Erythroblast (primary cell): ENCODE measurements around the gene ARHGAP8.

Experiments
- DNase-seq, 2 experiments: peaks; one replicate each; lab custom pipeline; 2025; lab: John Stamatoyannopoulos, UW
- GATA1 ChIP-seq: IDR thresholded peaks from 2 replicates; pipeline ENCODE4 v1.6.1; 2011; ENCODE audit warnings: low read depth, mild to moderate bottlenecking, control low read depth, low read length, moderate library complexity
- POLR2A ChIP-seq: IDR thresholded peaks from 2 replicates; pipeline ENCODE4 v1.6.1; 2011; ENCODE audit warnings: mild to moderate bottlenecking, low read length

Gene ARHGAP8

GRCh38 chr22:44882226-44882905 is 130.0 kb downstream of the ARHGAP8 start:
- TF ChIP-seq GATA1 (no peak), POLR2A (no peak)
- DNase-seq, result no peak

DNA sequence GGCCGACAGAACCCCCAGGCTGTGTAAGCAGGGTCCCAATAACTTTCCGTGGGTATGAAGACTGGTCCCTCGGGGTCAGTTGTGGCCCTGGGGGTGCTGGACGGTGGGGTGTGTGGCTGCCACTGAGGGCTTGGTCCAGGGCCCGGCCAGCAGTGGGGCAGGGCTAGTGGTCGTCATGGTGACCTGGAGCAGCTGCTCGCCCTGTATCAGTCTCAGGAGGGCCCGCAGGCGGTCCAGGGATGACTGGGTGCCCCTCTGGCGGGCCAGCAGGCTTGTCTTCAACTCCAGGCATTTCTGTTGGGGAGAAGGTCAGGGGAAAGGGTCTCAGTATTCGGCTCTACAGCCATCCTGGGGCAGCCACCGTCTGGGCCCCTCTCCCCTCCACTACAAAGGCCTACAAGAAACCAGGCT is 130.6 kb downstream of the ARHGAP8 start:
- no peak for TF ChIP-seq GATA1
- no peak for TF ChIP-seq POLR2A
- no peak for DNase-seq

DNA sequence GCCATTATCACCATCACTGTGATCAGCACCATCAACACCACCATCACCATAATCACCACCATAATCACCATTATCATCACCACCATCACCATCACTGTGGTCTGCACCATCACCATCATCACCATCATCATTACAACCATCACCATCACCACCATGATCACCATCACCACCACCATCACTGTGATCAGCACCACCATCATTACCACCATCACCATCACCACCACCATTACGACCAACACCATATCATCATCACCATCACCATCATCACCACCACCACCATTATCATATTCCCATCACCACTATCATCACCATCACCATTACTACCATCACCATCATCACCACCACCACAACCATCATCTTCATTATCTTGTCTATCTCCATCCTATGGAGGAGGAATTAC is 132.2 kb downstream of the ARHGAP8 start:
- DNase-seq, result no peak
- TF ChIP-seq POLR2A (no peak), GATA1 (no peak)

GRCh38 chr22:44884968-44885805 is 132.8 kb downstream of the ARHGAP8 start:
- no peak for TF ChIP-seq GATA1
- TF ChIP-seq POLR2A, result no peak
- DNase-seq, result no peak

GRCh38 chr22:44885806-44886360 is 133.5 kb downstream of the ARHGAP8 start:
- no peak for TF ChIP-seq GATA1
- no peak for TF ChIP-seq POLR2A
- no peak for DNase-seq

GRCh38 chr22:44887941-44888366 is 135.6 kb downstream of the ARHGAP8 start:
- no peak for DNase-seq
- TF ChIP-seq GATA1 (no peak), POLR2A (no peak)

- no peak for TF ChIP-seq POLR2A
- TF ChIP-seq GATA1, result no peak
These were observed 136.3 kb downstream of the ARHGAP8 start for GRCh38 chr22:44888491-44889254.

DNA sequence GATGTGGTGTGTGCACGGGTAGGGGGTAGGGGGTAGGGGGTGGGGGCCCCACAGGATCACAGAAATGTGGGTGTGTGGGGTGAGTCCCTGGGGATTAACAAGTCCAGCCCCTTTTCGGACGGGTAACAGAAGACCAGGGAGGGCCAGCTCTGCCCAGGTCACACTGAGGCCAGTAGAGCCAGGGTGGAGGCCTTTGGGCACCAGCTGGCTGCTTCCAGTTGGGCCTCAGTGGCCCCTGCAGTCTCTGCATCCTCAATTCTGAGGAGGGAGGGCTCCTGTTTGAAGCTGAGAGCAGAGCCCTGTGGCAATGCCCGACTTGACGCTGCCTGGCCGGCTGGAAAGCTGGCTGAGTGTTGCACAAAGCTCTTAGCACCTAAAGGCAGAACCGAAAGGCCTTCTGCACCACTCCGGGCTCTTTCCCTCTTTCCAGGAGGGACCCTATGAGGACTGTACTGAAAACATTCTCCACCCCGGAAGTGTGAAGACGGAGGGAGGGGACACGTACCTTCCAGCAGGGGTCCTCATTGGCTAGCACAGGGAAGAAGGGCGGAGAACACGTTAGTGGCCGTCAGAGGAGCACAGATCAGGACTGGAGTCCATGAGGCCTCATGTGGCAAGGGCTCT is 137.0 kb downstream of the ARHGAP8 start:
- DNase-seq, result no peak
- no peak for TF ChIP-seq GATA1
- TF ChIP-seq POLR2A, result no peak

More at GRCh38 chr22:44888491-44889254, 136.3 kb downstream of the ARHGAP8 start:
- no peak for DNase-seq

DNA sequence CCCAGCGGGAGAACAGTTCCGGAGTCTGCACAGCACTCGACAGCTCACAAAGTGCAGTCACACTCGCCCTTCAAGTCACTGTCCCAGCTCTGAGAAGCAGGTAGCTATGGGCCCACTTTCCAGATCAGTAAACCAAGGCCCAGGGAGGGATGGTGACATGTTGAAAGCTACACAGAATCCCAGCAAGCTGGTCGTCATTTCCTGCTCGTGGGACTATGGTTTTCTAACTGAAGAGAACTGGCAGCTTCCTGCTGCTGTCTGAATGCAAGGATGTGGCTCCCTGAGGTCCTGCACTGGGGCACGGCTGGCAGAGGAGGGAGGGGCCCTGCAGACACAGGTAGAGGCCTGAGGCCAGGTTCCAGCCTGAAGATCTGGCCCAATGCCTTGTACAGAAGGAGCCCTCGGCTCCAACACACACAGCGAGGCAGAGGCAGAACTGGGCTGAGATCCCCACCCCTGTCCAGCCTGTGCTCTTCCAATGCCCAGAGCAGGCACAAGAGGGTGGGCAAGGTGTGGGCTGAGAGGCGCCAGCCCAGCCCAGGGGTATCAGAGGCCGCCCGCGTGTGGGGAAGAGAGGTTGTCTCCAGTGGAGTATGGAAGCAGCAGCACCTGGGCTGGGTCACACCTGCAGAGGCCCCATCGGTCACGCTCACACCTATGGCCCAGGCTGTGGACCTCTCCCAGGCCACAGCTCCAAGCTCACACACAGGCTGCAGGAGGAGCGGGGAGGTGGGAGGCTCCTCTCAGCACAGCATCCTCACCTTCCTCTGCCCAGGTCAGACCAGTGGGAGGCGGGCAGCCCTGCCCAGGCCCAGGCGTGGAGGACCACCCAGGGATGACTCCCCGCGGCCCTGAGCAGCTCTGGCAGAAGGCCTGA is 138.3 kb downstream of the ARHGAP8 start:
- no peak for TF ChIP-seq POLR2A
- no peak for TF ChIP-seq GATA1

DNA sequence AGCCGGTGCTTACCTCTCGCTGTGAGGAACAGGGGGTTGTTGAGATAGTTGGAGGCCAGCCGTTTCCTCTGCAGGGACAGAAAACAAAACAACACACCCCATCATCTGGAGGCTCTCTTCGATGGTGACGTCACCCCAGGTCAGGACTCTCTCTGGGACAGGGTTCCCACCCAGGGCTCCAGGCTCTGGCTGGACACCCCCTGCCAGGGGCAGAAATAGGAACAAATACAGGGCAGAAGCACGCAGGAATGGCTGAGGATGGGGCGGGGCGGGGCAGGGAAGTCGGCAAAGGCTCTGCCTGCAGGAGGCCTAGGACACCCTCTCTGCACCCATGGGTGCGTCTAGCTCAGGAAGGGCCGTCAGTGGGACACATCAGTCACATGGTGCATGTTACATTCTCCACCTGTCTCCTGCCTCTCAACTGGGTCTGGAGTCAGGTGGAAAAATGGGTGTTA is 138.9 kb downstream of the ARHGAP8 start:
- DNase-seq, result no peak
- TF ChIP-seq POLR2A, result no peak
- TF ChIP-seq GATA1, result no peak

More for the DNA sequence above, 138.3 kb downstream of the ARHGAP8 start:
- no peak for DNase-seq

DNA sequence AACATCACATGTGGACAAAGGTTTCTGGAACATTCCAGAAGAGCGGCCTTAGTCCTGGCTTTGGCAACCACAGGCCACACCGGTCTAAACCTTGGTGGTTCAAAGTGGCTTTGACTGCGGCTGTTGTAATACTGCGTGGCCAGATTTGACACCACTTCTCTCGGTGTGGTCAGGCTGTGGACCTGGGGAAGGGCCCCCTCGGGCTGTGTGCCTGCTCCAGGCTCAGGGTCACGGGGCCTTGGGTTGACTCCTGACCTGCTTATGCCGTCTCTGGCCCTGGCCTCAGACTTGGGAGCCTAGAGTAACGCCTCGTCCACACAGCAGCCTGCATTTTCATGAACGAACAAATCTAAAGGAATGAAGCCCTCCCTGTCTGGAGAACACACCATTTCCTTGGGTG is 139.4 kb downstream of the ARHGAP8 start:
- no peak for DNase-seq
- no peak for TF ChIP-seq GATA1
- no peak for TF ChIP-seq POLR2A

- TF ChIP-seq POLR2A, result no peak
- DNase-seq, result no peak
These were observed 139.9 kb downstream of the ARHGAP8 start for GRCh38 chr22:44892243-44892642.
